GM12878 (cell line): ENCODE results near the gene TTC29. TPM values are rescaled to one million over a fixed set of nuclear protein-coding genes. Genes with fewer than 3 reads are reported as not detected.
A peak's percentile ranks its signal among the peaks of the same experiment; 100 is the strongest.

Experiments
- ATAC-seq: fragments of 200-7000 bp; cut with Tn5 transposase; 3 replicates; pipeline ENCODE4 v1.9.1; 2020; ENCODE audit warnings: mild to moderate bottlenecking, moderate library complexity
- BruUV-seq: library from RNA; stranded (reverse); fragments of 400-500 nt; replicated peaks from 2 replicates; lab custom pipeline; 2021; lab: Mats Ljungman, UMichigan
- CTCF ChIA-PET: fragments of 300-600 bp; sonication (Branson Sonifier 250); formaldehyde crosslinking; extraction: SDS; loops from one replicate; lab custom pipeline; 2021; ENCODE audit warnings: inconsistent platforms; lab: Yijun Ruan, JAX
- POLR2A ChIA-PET: fragments of 350-600 bp; formaldehyde crosslinking; extraction: SDS; loops from one replicate; lab custom pipeline; 2021; ENCODE audit warnings: inconsistent platforms; lab: Charles Lee
- RAD21 ChIA-PET: fragments of 300-600 bp; sonication (Branson Sonifier 250); formaldehyde crosslinking; loops from one replicate; lab custom pipeline; 2023; ENCODE audit warnings: antibody characterized with exemption; ENCODE audit not compliant: unreplicated experiment; lab: Charles Lee
- SMC1A ChIA-PET: fragments of 300-600 bp; sonication (Branson Sonifier 250); formaldehyde crosslinking; loops from one replicate; lab custom pipeline; 2023; ENCODE audit not compliant: unreplicated experiment, uncharacterized antibody; lab: Charles Lee
- DNase-seq: peaks from one replicate; pipeline ENCODE4 v3.0.0-alpha.2; 2011; ENCODE audit warnings: low read depth, low spot score
- FAIRE-seq: peaks from 3 replicates; lab custom pipeline; 2011; peaks lifted over from hg19 to GRCh38; lab: Jason Lieb, UNC
- H2AFZ ChIP-seq: 2 replicates; pipeline ENCODE4 v1.6.0; 2011; ENCODE audit warnings: low read depth, low read length, control low read depth; ENCODE audit not compliant: control insufficient read depth
- H3K27ac ChIP-seq: 2 replicates; pipeline ENCODE4 v1.5.1; 2011; ENCODE audit warnings: control low read depth; ENCODE audit not compliant: control insufficient read depth, insufficient read depth
- H3K27me3 ChIP-seq, 2 experiments: replicated peaks in 1 of 2; 2 replicates each; pipeline versions ENCODE4 v1.6.0 to v1.6.1; 2011; ENCODE audit warnings: low read length in 1 of 2; ENCODE audit not compliant: control insufficient read depth in 2 of 2, insufficient read depth in 2 of 2
- H3K36me3 ChIP-seq, 2 experiments: 2 replicates each; pipeline ENCODE4 v1.5.1; 2011; ENCODE audit warnings: low read length in 1 of 2; ENCODE audit not compliant: control insufficient read depth in 2 of 2, insufficient read depth in 2 of 2
- H3K4me1 ChIP-seq: 2 replicates; pipeline ENCODE4 v1.6.1; 2011; ENCODE audit warnings: mild to moderate bottlenecking, low read length, moderate library complexity, mixed read lengths; ENCODE audit not compliant: control insufficient read depth, insufficient read depth
- H3K4me2 ChIP-seq: 2 replicates; pipeline ENCODE4 v1.6.0; 2011; ENCODE audit warnings: control low read depth; ENCODE audit not compliant: control insufficient read depth, insufficient read depth
- H3K4me3 ChIP-seq: fragments of 200-600 bp; sonication (generic); 2 replicates; pipeline ENCODE4 v1.5.1; 2016
- H3K79me2 ChIP-seq: 2 replicates; pipeline ENCODE4 v1.6.0; 2011; ENCODE audit warnings: low read length; ENCODE audit not compliant: control insufficient read depth, insufficient read depth
- H3K9ac ChIP-seq: 2 replicates; pipeline ENCODE4 v1.8.0; 2011; ENCODE audit warnings: low read length, control low read depth, mixed read lengths; ENCODE audit not compliant: control insufficient read depth, insufficient read depth
- H3K9me3 ChIP-seq: replicated peaks from 3 replicates; pipeline ENCODE4 v1.5.1; 2011; ENCODE audit warnings: mild to moderate bottlenecking, low read length; ENCODE audit not compliant: control insufficient read depth, insufficient read depth
- H4K20me1 ChIP-seq: 2 replicates; pipeline ENCODE4 v1.6.0; 2011; ENCODE audit not compliant: control insufficient read depth, insufficient read depth
- JUND ChIP-seq: IDR thresholded peaks from 2 replicates; pipeline ENCODE4 v1.6.1; 2012; ENCODE audit warnings: low read depth, mild to moderate bottlenecking, low read length, improper control_type of control experiment, moderate library complexity
- MYB ChIP-seq: fragments of 150-350 bp; IDR thresholded peaks from 2 replicates; pipeline ENCODE4 v1.6.1; 2014; ENCODE audit warnings: mild to moderate bottlenecking, low read depth, low read length, borderline replicate concordance
- NFIC ChIP-seq: IDR thresholded peaks from 2 replicates; pipeline ENCODE4 v1.6.1; 2012; ENCODE audit warnings: low read depth, mild to moderate bottlenecking, inconsistent platforms, low read length, moderate library complexity
- NRF1 ChIP-seq: conservative IDR thresholded peaks from 2 replicates; pipeline ENCODE4 v1.6.1; 2011; ENCODE audit warnings: mild to moderate bottlenecking, low read depth, low read length, improper control_type of control experiment
- ZBTB11 ChIP-seq: fragments of 450-650 bp; formaldehyde crosslinking; IDR thresholded peaks from 2 replicates; pipeline ENCODE4 v1.5.0; 2022; ENCODE audit warnings: mild to moderate bottlenecking, missing genetic modification characterization
- WGBS: methylation state at CpG from one replicate; pipeline ENCODE4 v1.1.6; 2016; ENCODE audit warnings: low lambda C conversion rate; ENCODE audit not compliant: insufficient replicate concordance, insufficient coverage; ENCODE audit errors: missing lambda C conversion rate; 5-methylcytosine and 5-hydroxymethylcytosine counted together
- in situ Hi-C: fragments of 300-500 bp; cut with MboI; formaldehyde crosslinking; loops from 9 replicates; pipeline ENCODE4 v1.14.3; 2018; ENCODE audit warnings: mixed read lengths
- intact Hi-C: fragments of 100-400 bp; cut with micrococcal nuclease; formaldehyde crosslinking; loops from one replicate; pipeline ENCODE4 v1.14.2; 2022; ENCODE audit not compliant: unreplicated experiment
- polyA plus RNA-seq, 11 experiments: library from polyadenylated mRNA; depleted of rRNA in 4 of 11; unstranded in 6 of 11; stranded (reverse) in 5 of 11; fragments of >200 nt; fragmentation: Nextera tagmentation in 4 of 11; fragmentation: Illumina TruSeq in 1 of 11; extraction: Ambion mirVana in 4 of 11; extraction: Trizol in 1 of 11; gene quantifications; 1 replicate in 1 of 11; 2 replicates in 10 of 11; pipeline versions ENCODE4 v1.2.1 to v1.2.3, GENCODE V29; 2011 to 2016; ENCODE audit warnings: inconsistent platforms in 2 of 11, missing spikeins in 2 of 11, low read depth in 1 of 11
- total RNA-seq, 4 experiments: library from RNA; depleted of rRNA in 3 of 4; stranded (reverse); fragments of >200 nt in 3 of 4; fragmentation: Illumina TruSeq in 1 of 4; extraction: Trizol in 1 of 4; gene quantifications; 2 replicates each; pipeline versions ENCODE4 v1.2.1 to v1.2.3, GENCODE V29; 2013 to 2021
- TF ChIP-seq, protein P1 (sequence below): IDR thresholded peaks from 2 replicates; pipeline ENCODE4 v1.6.1; 2011; ENCODE audit warnings: low read depth, mild to moderate bottlenecking, low read length, moderate library complexity, borderline replicate concordance; ENCODE audit errors: extremely low read depth

Gene TTC29
- total and polyA plus RNA-seq, 10 of the 15 experiments (the other 5 are each of a cell fraction or from before 2014, with no cell fraction given), result not detected

- Histone ChIP-seq H3K4me3 (no peak overlapping the region), H3K27ac (no peak overlapping the region), H3K79me2 (no peaks in the 10 kb centered on the region), H3K4me2 (no peak overlapping the region), H4K20me1 (no peaks in the 10 kb centered on the region), H3K4me1 (no peaks in the 10 kb centered on the region), H3K9ac (no peak overlapping the region), H2AFZ (no peak overlapping the region), H3K36me3 (no peaks in the 10 kb centered on the region), H3K9me3 (no peaks in the 10 kb centered on the region), H3K27me3 (no peaks in the 10 kb centered on the region)
- intact Hi-C loops (no loop called here), in situ Hi-C loops (no loop called here)
- FAIRE-seq, result peak; percentile 44
- WGBS, result 44% methylated on average over 3 of the region's 3 CpGs
- DNase-seq, result no peak
- RAD21 ChIA-PET, result no interaction called here
- SMC1A ChIA-PET, result no interaction called here
- POLR2A ChIA-PET, result no interaction called here
- BruUV-seq, result no TSS peak
- CTCF ChIA-PET, result no interaction called here
- no peak for ATAC-seq
- TF ChIP-seq MYB (no peak), ZBTB11 (CRISPR knock-in tag) (no peak), NRF1 (no peak), NFIC (no peak), JUND (no peak)
- TF ChIP-seq, protein P1, sequence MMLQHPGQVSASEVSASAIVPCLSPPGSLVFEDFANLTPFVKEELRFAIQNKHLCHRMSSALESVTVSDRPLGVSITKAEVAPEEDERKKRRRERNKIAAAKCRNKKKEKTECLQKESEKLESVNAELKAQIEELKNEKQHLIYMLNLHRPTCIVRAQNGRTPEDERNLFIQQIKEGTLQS, result no peak
Measured at GRCh38 chr4:146833530-146833929, 112.1 kb downstream of the TTC29 start.
